Vagina (tissue), 2 donors: ENCODE measurements around the gene AQP9. TPM values are rescaled to one million over a fixed set of nuclear protein-coding genes. Genes with fewer than 3 reads are reported as not detected.

ENCODE experiments used
- DNase-seq, 2 donors: peaks; one replicate each; pipeline ENCODE4 v3.0.0-alpha.2; 2017; ENCODE audit errors: extremely low spot score in 2 of 2
- H3K27ac ChIP-seq: fragments of 200-600 bp; sonication (generic); one replicate; pipeline ENCODE4 v1.5.1; 2019
- H3K27me3 ChIP-seq: fragments of 200-600 bp; sonication (generic); one replicate; pipeline ENCODE4 v1.5.1; 2019
- H3K36me3 ChIP-seq, 2 donors: fragments of 200-600 bp; sonication (generic); one replicate each; pipeline ENCODE4 v1.5.1; 2017 to 2019
- H3K4me1 ChIP-seq: fragments of 200-600 bp; sonication (generic); one replicate; pipeline ENCODE4 v1.5.1; 2019
- H3K4me3 ChIP-seq, 2 donors: fragments of 200-600 bp; sonication (generic); 1 replicate in 1 of 2; 2 replicates in 1 of 2; pipeline ENCODE4 v1.5.1; 2016 to 2019
- H3K9me3 ChIP-seq: fragments of 200-600 bp; sonication (generic); one replicate; pipeline ENCODE4 v1.5.1; 2019
- CTCF ChIP-seq, 3 experiments: fragments of 450-650 bp in 2 of 3; fragments of 200-600 bp in 1 of 3; sonication (generic) in 1 of 3; IDR thresholded peaks; one replicate each; pipeline ENCODE4 v1.5.1; 2017 to 2019; ENCODE audit warnings: antibody characterized with exemption in 3 of 3, mild to moderate bottlenecking in 2 of 3, moderate library complexity in 2 of 3
- POLR2A ChIP-seq, 2 donors: fragments of 450-650 bp; IDR thresholded peaks; one replicate each; pipeline ENCODE4 v1.6.1; 2017; ENCODE audit warnings: antibody characterized with exemption in 2 of 2, mild to moderate bottlenecking in 2 of 2, moderate library complexity in 2 of 2
- POLR2AphosphoS5 ChIP-seq, 2 donors: sonication (generic); formaldehyde crosslinking; IDR thresholded peaks; one replicate each; pipeline ENCODE4 v1.9.0; 2017; ENCODE audit warnings: antibody characterized with exemption in 2 of 2, mild to moderate bottlenecking in 2 of 2, low read depth in 1 of 2; ENCODE audit not compliant: insufficient read depth in 1 of 2
- intact Hi-C: fragments of 100-400 bp; cut with DNase I; formaldehyde crosslinking; loops from one replicate; pipeline ENCODE4 v1.15.1; 2023
- total RNA-seq: library from RNA; depleted of rRNA; stranded (reverse); fragments of >200 nt; gene quantifications from one replicate; pipeline ENCODE4 v1.2.3, GENCODE V29; 2016

AQP9 gene
- total RNA-seq, 1 donor from 2014 or later: 1.5 TPM

- TF ChIP-seq POLR2A (IDR thresholded peaks at IDR 0.05): no peak
- TF ChIP-seq CTCF (IDR thresholded peaks at IDR 0.05): no peak
- TF ChIP-seq POLR2AphosphoS5 (IDR thresholded peaks at IDR 0.05; ENCODE audit: insufficient read depth in 1 of 2, low read depth in 1 of 2): no peak
- no peak for DNase-seq
- H3K4me3 ChIP-seq: no peak overlapping the region
- no peaks in the 10 kb centered on the region for H3K36me3 ChIP-seq
- H3K27ac ChIP-seq: no peak overlapping the region
- intact Hi-C loops: no loop called here
- no peaks in the 10 kb centered on the region for H3K9me3 ChIP-seq
- H3K27me3 ChIP-seq: no peaks in the 10 kb centered on the region
- no peaks in the 10 kb centered on the region for H3K4me1 ChIP-seq
Measured at GRCh38 chr15:58114812-58115211, 23.4 kb upstream of the AQP9 start.

DNA sequence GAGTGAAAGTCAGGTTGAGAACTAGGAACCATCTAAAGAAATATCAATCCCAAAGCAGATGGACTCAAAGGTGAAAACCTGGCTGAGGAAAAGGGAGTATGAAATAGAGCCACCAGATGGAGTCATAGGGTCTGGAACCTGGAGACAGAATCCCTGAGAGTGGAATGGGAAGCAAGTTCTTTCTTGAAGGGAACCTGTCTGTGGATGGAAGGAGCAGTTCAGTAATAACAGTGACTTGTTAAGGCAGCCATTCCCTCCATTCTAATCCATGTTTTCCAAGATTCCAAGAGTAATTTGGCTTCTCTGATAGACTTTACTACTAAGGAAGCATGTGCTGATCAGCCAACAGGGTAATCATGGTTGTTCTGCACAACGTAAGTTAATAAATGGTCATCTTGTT is 22.5 kb upstream of the AQP9 start:
- Histone ChIP-seq H3K4me3 (no peak overlapping the region), H3K9me3 (no peaks in the 10 kb centered on the region), H3K27ac (no peak overlapping the region), H3K27me3 (no peaks in the 10 kb centered on the region), H3K4me1 (no peaks in the 10 kb centered on the region), H3K36me3 (no peaks in the 10 kb centered on the region)
- intact Hi-C loops: no loop called here
- TF ChIP-seq CTCF (IDR thresholded peaks at IDR 0.05) (peak in 1 of 3 experiments; percentile 12), POLR2A (IDR thresholded peaks at IDR 0.05) (no peak), POLR2AphosphoS5 (IDR thresholded peaks at IDR 0.05; ENCODE audit: insufficient read depth in 1 of 2, low read depth in 1 of 2) (no peak)
- DNase-seq: no peak

DNA sequence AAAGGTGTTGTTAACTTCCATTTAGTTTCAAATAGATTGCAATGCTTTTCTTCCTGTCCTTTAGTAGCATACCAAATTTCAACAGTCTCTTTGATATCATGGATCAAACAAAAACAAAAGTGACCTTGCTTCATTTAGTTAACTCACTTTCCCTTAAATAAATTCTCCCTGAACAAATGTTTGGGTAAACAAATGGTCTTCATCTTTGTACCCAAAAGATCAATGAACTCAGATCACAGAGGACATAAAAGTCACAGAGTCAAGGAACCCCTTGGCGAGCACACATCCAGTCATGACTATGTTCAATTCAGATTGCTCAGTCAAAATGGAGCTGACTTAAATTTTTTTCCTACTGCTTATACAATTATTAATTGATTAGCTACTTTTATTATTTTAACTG is 20.6 kb upstream of the AQP9 start:
- intact Hi-C loops: no loop called here
- TF ChIP-seq POLR2AphosphoS5 (IDR thresholded peaks at IDR 0.05; ENCODE audit: insufficient read depth in 1 of 2, low read depth in 1 of 2): no peak
- no peak for TF ChIP-seq POLR2A (IDR thresholded peaks at IDR 0.05)
- TF ChIP-seq CTCF (IDR thresholded peaks at IDR 0.05): no peak
- DNase-seq: no peak

GRCh38 chr15:58118272-58118671 is 19.9 kb upstream of the AQP9 start:
- no peak for DNase-seq
- no peak for TF ChIP-seq POLR2A (IDR thresholded peaks at IDR 0.05)
- no peak for TF ChIP-seq CTCF (IDR thresholded peaks at IDR 0.05)
- Histone ChIP-seq H3K36me3 (no peaks in the 10 kb centered on the region), H3K9me3 (no peaks in the 10 kb centered on the region), H3K4me3 (no peak overlapping the region), H3K27ac (no peak overlapping the region), H3K4me1 (no peaks in the 10 kb centered on the region), H3K27me3 (no peaks in the 10 kb centered on the region)
- intact Hi-C loops: no loop called here

More for the DNA sequence above, 20.6 kb upstream of the AQP9 start:
- no peaks in the 10 kb centered on the region for H3K4me1 ChIP-seq
- H3K27me3 ChIP-seq: no peaks in the 10 kb centered on the region
- no peaks in the 10 kb centered on the region for H3K9me3 ChIP-seq
- H3K36me3 ChIP-seq: no peaks in the 10 kb centered on the region
- no peak overlapping the region for H3K4me3 ChIP-seq
- H3K27ac ChIP-seq: no peak overlapping the region

GRCh38 chr15:58119016-58119415 is 19.2 kb upstream of the AQP9 start:
- Histone ChIP-seq H3K27me3 (no peaks in the 10 kb centered on the region), H3K9me3 (no peaks in the 10 kb centered on the region), H3K27ac (no peak overlapping the region), H3K4me3 (no peak overlapping the region), H3K36me3 (no peaks in the 10 kb centered on the region), H3K4me1 (no peaks in the 10 kb centered on the region)
- DNase-seq: no peak
- TF ChIP-seq CTCF (IDR thresholded peaks at IDR 0.05) (no peak), POLR2A (IDR thresholded peaks at IDR 0.05) (no peak), POLR2AphosphoS5 (IDR thresholded peaks at IDR 0.05; ENCODE audit: insufficient read depth in 1 of 2, low read depth in 1 of 2) (no peak)
- intact Hi-C loops: no loop called here
